H1 (cell line): ENCODE results near the gene MACROD2.

ENCODE experiments used
- CREB1 ChIP-seq: IDR thresholded peaks from 2 replicates; pipeline ENCODE4 v1.6.1; 2012; ENCODE audit warnings: inconsistent platforms
- CTCF ChIP-seq, 3 experiments: IDR thresholded peaks; 1 replicate in 2 of 3; 2 replicates in 1 of 3; pipeline versions ENCODE4 v1.5.1 to v1.6.1; 2011; ENCODE audit warnings: low read length in 3 of 3, mild to moderate bottlenecking in 3 of 3, inconsistent platforms in 2 of 3, low read depth in 1 of 3, moderate library complexity in 1 of 3; ENCODE audit not compliant: insufficient read depth in 1 of 3; ENCODE audit errors: control extremely low read depth in 1 of 3
- POLR2AphosphoS5 ChIP-seq: IDR thresholded peaks from 2 replicates; pipeline ENCODE4 v1.6.1; 2011; ENCODE audit warnings: low read depth, low read length
- RAD21 ChIP-seq, 2 experiments: IDR thresholded peaks in 1 of 2; conservative IDR thresholded peaks in 1 of 2; 2 replicates each; pipeline ENCODE4 v1.6.1; 2011; ENCODE audit warnings: low read depth in 2 of 2, low read length in 2 of 2, improper control_type of control experiment in 1 of 2, inconsistent platforms in 1 of 2, mild to moderate bottlenecking in 1 of 2, moderate library complexity in 1 of 2
- SP1 ChIP-seq: IDR thresholded peaks from 2 replicates; pipeline ENCODE4 v1.6.1; 2011; ENCODE audit warnings: low read depth, low read length
- SP4 ChIP-seq: IDR thresholded peaks from 2 replicates; pipeline ENCODE4 v1.6.1; 2012; ENCODE audit warnings: low read length, inconsistent platforms
- TBP ChIP-seq: IDR thresholded peaks from 2 replicates; pipeline ENCODE4 v1.6.1; 2011; ENCODE audit warnings: low read depth, low read length, improper control_type of control experiment
- TEAD4 ChIP-seq: IDR thresholded peaks from 2 replicates; pipeline ENCODE4 v1.6.1; 2012; ENCODE audit warnings: low read depth, low read length, inconsistent platforms, mixed read lengths
- YY1 ChIP-seq: IDR thresholded peaks from 2 replicates; pipeline ENCODE4 v1.6.1; 2011; ENCODE audit warnings: low read depth, mild to moderate bottlenecking, low read length

- TF ChIP-seq POLR2AphosphoS5 (no peak), CTCF (IDR thresholded peaks at IDR 0.05; ENCODE audit: control extremely low read depth in 1 of 3, insufficient read depth in 1 of 3, low read depth in 1 of 3, low read length in 3 of 3) (no peak), SP1 (no peak), RAD21 (IDR thresholded peaks at IDR 0.05 in 1 of 2, conservative IDR thresholded peaks at IDR 0.05 in 1 of 2; ENCODE audit: low read depth in 2 of 2, low read length in 2 of 2) (no peak), YY1 (no peak), CREB1 (no peak), TEAD4 (no peak), SP4 (no peak), TBP (no peak)
Observed at GRCh38 chr20:15068486-15068885, 1073.2 kb downstream of the MACROD2 start.
